Duodenal mucosa (tissue), 2 donors: Measurements from ENCODE around the gene OVCH1.
"Not testable (repeated sequence)": the region's sequence is repeated elsewhere in the genome, so short reads cannot be mapped to it uniquely, and the experiment has no call there.

ENCODE experiments used
- H3K27ac ChIP-seq: one replicate; pipeline ENCODE4 v1.7.0; 2013; ENCODE audit warnings: low read depth, low read length
- H3K27me3 ChIP-seq, 2 donors: one replicate each; pipeline ENCODE4 v1.7.0; 2013; ENCODE audit warnings: low read length in 2 of 2, control low read depth in 1 of 2; ENCODE audit not compliant: insufficient read depth in 2 of 2, control insufficient read depth in 1 of 2
- H3K36me3 ChIP-seq, 2 donors: one replicate each; pipeline ENCODE4 v1.7.0; 2013; ENCODE audit warnings: low read length in 2 of 2, control low read depth in 1 of 2; ENCODE audit not compliant: insufficient read depth in 2 of 2, control insufficient read depth in 1 of 2
- H3K4me1 ChIP-seq, 2 donors: one replicate each; pipeline ENCODE4 v1.7.0; 2013; ENCODE audit warnings: low read length in 2 of 2, control low read depth in 1 of 2; ENCODE audit not compliant: insufficient read depth in 2 of 2, control insufficient read depth in 1 of 2
- H3K4me3 ChIP-seq, 2 donors: one replicate each; pipeline ENCODE4 v1.7.0; 2013; ENCODE audit warnings: low read length in 2 of 2, low read depth in 1 of 2
- H3K9ac ChIP-seq, 2 donors: one replicate each; pipeline ENCODE4 v1.7.0; 2013; ENCODE audit warnings: low read length in 2 of 2, low read depth in 1 of 2
- H3K9me3 ChIP-seq, 2 donors: one replicate each; pipeline ENCODE4 v1.7.0; 2013; ENCODE audit warnings: low read length in 2 of 2, control low read depth in 1 of 2; ENCODE audit not compliant: control insufficient read depth in 1 of 2

Gene OVCH1

DNA sequence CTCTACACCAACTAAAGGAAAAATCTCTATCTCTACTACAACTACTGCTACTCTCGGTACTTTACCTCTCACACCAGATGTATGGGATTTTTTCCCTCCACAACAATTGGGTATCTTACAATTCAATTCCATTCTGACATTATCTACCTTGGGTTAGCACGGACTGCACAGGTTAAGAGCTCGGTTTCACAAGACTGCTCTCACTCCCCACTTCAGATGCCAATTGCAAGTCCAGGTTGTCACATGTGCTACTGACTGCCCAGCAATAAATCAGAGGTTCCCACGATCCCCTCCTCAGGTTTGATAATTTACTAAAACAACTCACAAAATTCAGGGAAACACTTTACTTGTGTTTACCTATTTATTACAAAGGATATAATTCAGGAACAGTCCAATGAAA is 58.0 kb downstream of the OVCH1 start:
- Histone ChIP-seq H3K9ac (no peak overlapping the region), H3K9me3 (no peaks in the 10 kb centered on the region), H3K27ac (no peak overlapping the region), H3K4me1 (peaks cover 0 to 3% of the 10 kb centered on the region in 2 donors), H3K4me3 (no peak overlapping the region), H3K27me3 (no peaks in the 10 kb centered on the region), H3K36me3 (no peaks in the 10 kb centered on the region)

DNA sequence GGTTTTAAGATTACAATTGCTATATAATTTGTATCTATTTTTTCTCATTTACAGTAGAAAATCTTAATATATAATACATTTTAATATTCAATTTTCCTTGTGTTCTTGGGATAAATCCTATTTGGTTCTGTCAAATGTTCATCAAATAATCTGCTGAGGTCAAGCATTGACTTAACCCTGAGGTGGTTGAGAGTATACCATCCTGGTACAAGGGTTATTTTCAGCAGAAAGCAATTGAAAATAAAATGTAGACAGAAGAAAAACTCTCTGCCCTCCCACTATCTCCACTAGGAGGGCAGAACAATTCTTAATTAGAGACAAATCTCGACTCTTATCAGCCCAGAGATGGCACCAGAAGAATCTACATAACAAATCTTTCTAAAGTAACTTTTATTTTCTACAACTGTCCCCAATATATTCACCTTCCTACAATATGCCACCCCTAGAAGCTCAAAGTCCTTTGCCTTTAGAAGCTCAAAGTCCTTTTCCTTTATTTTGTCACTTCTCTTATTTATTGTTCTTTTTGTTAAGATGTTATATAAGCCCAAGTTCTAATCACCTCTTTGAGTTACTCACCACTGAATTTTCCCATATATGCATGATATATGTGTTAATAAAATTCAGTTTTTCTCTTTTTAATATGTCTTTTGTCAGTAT is 58.6 kb downstream of the OVCH1 start:
- Histone ChIP-seq H3K9ac (no peak overlapping the region), H3K36me3 (no peaks in the 10 kb centered on the region), H3K4me1 (peaks cover 0 to 3% of the 10 kb centered on the region in 2 donors), H3K27ac (no peak overlapping the region), H3K27me3 (no peaks in the 10 kb centered on the region), H3K4me3 (no peak overlapping the region), H3K9me3 (no peaks in the 10 kb centered on the region)

GRCh38 chr12:29437575-29437974 is 59.9 kb downstream of the OVCH1 start:
- Histone ChIP-seq H3K36me3 (no peaks in the 10 kb centered on the region), H3K27me3 (no peaks in the 10 kb centered on the region), H3K4me1 (peaks cover 0 to 3% of the 10 kb centered on the region in 2 donors)

DNA sequence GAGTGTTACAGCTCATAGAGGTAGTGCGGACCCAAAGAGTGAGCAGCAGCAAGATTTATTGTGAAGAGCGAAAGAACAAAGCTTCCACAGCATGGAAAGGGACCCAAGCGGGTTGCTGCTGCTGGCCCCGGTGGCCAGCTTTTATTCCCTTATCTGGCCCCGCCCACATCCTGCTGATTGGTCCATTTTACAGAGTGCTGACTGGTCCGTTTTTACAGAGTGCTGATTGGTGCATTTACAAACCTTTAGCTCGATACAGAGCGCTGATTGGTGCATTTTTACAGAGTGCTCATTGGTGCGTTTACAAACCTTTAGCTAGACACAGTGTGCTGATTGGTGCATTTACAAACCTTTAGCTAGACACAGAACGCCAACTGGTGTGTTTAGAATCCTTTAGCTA is 60.7 kb downstream of the OVCH1 start:
- H3K4me3 ChIP-seq, H3K9ac ChIP-seq, H3K9me3 ChIP-seq, H3K27me3 ChIP-seq, H3K4me1 ChIP-seq, H3K27ac ChIP-seq, H3K36me3 ChIP-seq: not testable (repeated sequence)

More at GRCh38 chr12:29437575-29437974, 59.9 kb downstream of the OVCH1 start:
- Histone ChIP-seq H3K9me3 (no peaks in the 10 kb centered on the region), H3K27ac (no peak overlapping the region), H3K4me3 (no peak overlapping the region), H3K9ac (no peak overlapping the region)

DNA sequence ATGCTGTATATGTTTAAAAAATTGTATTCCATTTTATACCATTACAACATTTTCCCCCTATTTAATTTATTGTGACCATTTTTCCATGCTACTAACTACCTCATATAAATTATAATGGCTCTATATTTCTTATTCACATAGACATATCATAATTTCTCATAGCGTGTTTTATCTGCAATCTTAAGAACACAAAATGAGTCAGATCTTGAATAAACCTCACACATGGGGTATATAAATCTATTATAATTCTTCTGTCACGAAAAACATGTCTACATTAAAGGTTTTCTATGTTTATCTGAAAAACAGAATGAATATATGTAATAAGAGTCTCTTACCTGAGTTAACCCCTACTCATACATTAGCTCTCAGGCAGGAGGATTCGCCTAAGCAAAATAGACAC is 66.0 kb downstream of the OVCH1 start:
- no peaks in the 10 kb centered on the region for H3K9me3 ChIP-seq
- no peaks in the 10 kb centered on the region for H3K36me3 ChIP-seq
- no peaks in the 10 kb centered on the region for H3K27me3 ChIP-seq
- no peak overlapping the region for H3K4me3 ChIP-seq
- H3K9ac ChIP-seq, result no peak overlapping the region
- H3K27ac ChIP-seq, result no peak overlapping the region
- H3K4me1 ChIP-seq, result peaks cover 19 to 31% of the 10 kb centered on the region in 2 donors

DNA sequence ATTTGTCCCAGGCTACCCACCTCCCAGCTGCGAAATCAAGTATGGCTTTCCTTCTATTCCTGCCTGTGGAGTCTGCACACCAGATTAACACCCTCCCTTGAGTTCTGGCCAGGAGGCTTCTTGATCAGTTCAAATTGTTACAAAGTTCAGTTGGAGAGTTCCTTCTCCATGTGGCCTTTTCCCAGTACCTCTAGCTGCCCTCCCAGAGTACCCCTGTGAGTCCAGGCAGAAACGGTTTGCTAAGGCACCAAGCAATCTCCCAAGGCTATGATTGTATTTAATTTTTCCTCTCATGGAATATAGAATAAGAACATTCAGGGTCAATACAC is 66.8 kb downstream of the OVCH1 start:
- H3K9ac ChIP-seq, result no peak overlapping the region

DNA sequence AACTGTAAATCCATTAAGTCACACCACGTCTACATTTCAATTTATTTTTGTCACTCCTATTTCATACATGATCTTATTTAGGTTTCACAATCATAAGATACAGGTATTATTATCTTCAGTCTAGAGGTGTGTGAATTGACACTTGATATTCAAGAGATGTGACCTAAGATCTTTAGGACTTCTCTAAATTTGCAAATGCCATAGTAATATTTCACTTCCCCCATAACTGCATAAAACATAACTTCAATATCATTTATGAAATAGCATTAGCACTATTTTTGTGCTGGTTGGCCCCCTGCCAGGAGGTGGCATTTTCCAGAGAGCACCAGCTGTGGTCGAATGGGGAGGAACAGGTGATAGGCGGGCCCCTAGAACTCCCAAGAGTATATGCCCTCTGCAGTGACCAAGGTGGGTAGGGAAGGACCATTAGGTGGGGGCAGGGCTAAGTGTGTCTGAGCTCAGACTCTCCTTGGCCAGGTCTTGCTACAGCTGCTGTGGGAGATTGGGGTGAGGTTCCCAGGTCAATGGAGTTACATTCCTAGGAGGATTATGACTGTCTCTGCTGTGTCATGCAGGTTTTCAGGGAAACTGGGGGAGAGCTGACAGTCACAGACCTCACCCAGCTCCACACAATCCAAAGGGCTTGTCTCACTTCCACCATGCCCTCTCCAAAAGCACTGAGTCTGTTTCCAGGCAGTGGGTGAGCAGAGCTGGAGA is 67.3 kb downstream of the OVCH1 start:
- Histone ChIP-seq H3K27ac (no peak overlapping the region), H3K4me1 (peaks cover 19 to 31% of the 10 kb centered on the region in 2 donors), H3K27me3 (no peaks in the 10 kb centered on the region), H3K4me3 (no peak overlapping the region), H3K9me3 (no peaks in the 10 kb centered on the region), H3K36me3 (no peaks in the 10 kb centered on the region), H3K9ac (no peak overlapping the region)

More for the DNA sequence above, 66.8 kb downstream of the OVCH1 start:
- Histone ChIP-seq H3K27me3 (no peaks in the 10 kb centered on the region), H3K4me1 (peaks cover 19 to 31% of the 10 kb centered on the region in 2 donors), H3K27ac (no peak overlapping the region), H3K9me3 (no peaks in the 10 kb centered on the region), H3K36me3 (no peaks in the 10 kb centered on the region), H3K4me3 (no peak overlapping the region)

DNA sequence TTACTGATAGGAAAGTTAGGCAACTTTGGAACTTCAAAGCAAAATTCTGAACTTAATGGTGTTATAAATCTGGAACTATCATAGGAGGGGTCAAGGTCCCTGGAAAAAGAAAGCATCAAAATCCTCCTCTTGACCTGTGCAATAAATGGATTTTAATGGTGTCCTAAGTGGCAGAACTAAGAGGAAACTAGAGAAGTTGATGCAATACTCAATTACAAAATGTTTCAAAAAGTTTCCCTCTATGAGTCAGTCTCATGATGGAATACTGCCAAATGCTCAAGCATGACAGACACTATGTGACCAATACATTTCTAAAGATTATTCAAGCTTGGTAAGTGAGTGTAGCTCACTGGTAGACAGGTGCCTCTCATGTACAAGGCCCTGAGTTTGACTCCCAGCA is 68.9 kb downstream of the OVCH1 start:
- peaks cover 19 to 31% of the 10 kb centered on the region in 2 donors for H3K4me1 ChIP-seq
- H3K27ac ChIP-seq, result no peak overlapping the region
- no peaks in the 10 kb centered on the region for H3K36me3 ChIP-seq
- H3K27me3 ChIP-seq, result no peaks in the 10 kb centered on the region
- H3K9ac ChIP-seq, result no peak overlapping the region
- H3K9me3 ChIP-seq, result no peaks in the 10 kb centered on the region
- H3K4me3 ChIP-seq, result no peak overlapping the region

- Histone ChIP-seq H3K4me1 (peaks cover 19 to 31% of the 10 kb centered on the region in 2 donors), H3K4me3 (no peak overlapping the region), H3K27me3 (no peaks in the 10 kb centered on the region), H3K9ac (no peak overlapping the region), H3K27ac (no peak overlapping the region), H3K9me3 (no peaks in the 10 kb centered on the region), H3K36me3 (no peaks in the 10 kb centered on the region)
Measured at GRCh38 chr12:29427964-29428363, 69.5 kb downstream of the OVCH1 start.

- peaks cover 19 to 31% of the 10 kb centered on the region in 2 donors for H3K4me1 ChIP-seq
- H3K36me3 ChIP-seq, result no peaks in the 10 kb centered on the region
- no peaks in the 10 kb centered on the region for H3K9me3 ChIP-seq
- no peak overlapping the region for H3K9ac ChIP-seq
- H3K27me3 ChIP-seq, result no peaks in the 10 kb centered on the region
- no peak overlapping the region for H3K4me3 ChIP-seq
- no peak overlapping the region for H3K27ac ChIP-seq
Measured at GRCh38 chr12:29426498-29426897, 71.0 kb downstream of the OVCH1 start.
